GM12878 (cell line): ENCODE data around the gene SARS1. TPM values are rescaled to one million over a fixed set of nuclear protein-coding genes. Genes with fewer than 3 reads are reported as not detected.

ENCODE experiments used
- ATAC-seq: fragments of 200-7000 bp; cut with Tn5 transposase; 3 replicates; pipeline ENCODE4 v1.9.1; 2020; ENCODE audit warnings: mild to moderate bottlenecking, moderate library complexity
- BruUV-seq: library from RNA; stranded (reverse); fragments of 400-500 nt; replicated peaks from 2 replicates; lab custom pipeline; 2021; lab: Mats Ljungman, UMichigan
- CTCF ChIA-PET: fragments of 300-600 bp; sonication (Branson Sonifier 250); formaldehyde crosslinking; extraction: SDS; loops from one replicate; lab custom pipeline; 2021; ENCODE audit warnings: inconsistent platforms; lab: Yijun Ruan, JAX
- POLR2A ChIA-PET: fragments of 350-600 bp; formaldehyde crosslinking; extraction: SDS; loops from one replicate; lab custom pipeline; 2021; ENCODE audit warnings: inconsistent platforms; lab: Charles Lee
- RAD21 ChIA-PET: fragments of 300-600 bp; sonication (Branson Sonifier 250); formaldehyde crosslinking; loops from one replicate; lab custom pipeline; 2023; ENCODE audit warnings: antibody characterized with exemption; ENCODE audit not compliant: unreplicated experiment; lab: Charles Lee
- SMC1A ChIA-PET: fragments of 300-600 bp; sonication (Branson Sonifier 250); formaldehyde crosslinking; loops from one replicate; lab custom pipeline; 2023; ENCODE audit not compliant: unreplicated experiment, uncharacterized antibody; lab: Charles Lee
- DNase-seq: peaks from one replicate; pipeline ENCODE4 v3.0.0-alpha.2; 2011; ENCODE audit warnings: low read depth, low spot score
- FAIRE-seq: peaks from 3 replicates; lab custom pipeline; 2011; peaks lifted over from hg19 to GRCh38; lab: Jason Lieb, UNC
- H2AFZ ChIP-seq: 2 replicates; pipeline ENCODE4 v1.6.0; 2011; ENCODE audit warnings: low read depth, low read length, control low read depth; ENCODE audit not compliant: control insufficient read depth
- H3K27ac ChIP-seq: 2 replicates; pipeline ENCODE4 v1.5.1; 2011; ENCODE audit warnings: control low read depth; ENCODE audit not compliant: control insufficient read depth, insufficient read depth
- H3K27me3 ChIP-seq, 2 experiments: replicated peaks in 1 of 2; 2 replicates each; pipeline versions ENCODE4 v1.6.0 to v1.6.1; 2011; ENCODE audit warnings: low read length in 1 of 2; ENCODE audit not compliant: control insufficient read depth in 2 of 2, insufficient read depth in 2 of 2
- H3K36me3 ChIP-seq, 2 experiments: 2 replicates each; pipeline ENCODE4 v1.5.1; 2011; ENCODE audit warnings: low read length in 1 of 2; ENCODE audit not compliant: control insufficient read depth in 2 of 2, insufficient read depth in 2 of 2
- H3K4me1 ChIP-seq: 2 replicates; pipeline ENCODE4 v1.6.1; 2011; ENCODE audit warnings: mild to moderate bottlenecking, low read length, moderate library complexity, mixed read lengths; ENCODE audit not compliant: control insufficient read depth, insufficient read depth
- H3K4me2 ChIP-seq: 2 replicates; pipeline ENCODE4 v1.6.0; 2011; ENCODE audit warnings: control low read depth; ENCODE audit not compliant: control insufficient read depth, insufficient read depth
- H3K4me3 ChIP-seq: fragments of 200-600 bp; sonication (generic); 2 replicates; pipeline ENCODE4 v1.5.1; 2016
- H3K79me2 ChIP-seq: 2 replicates; pipeline ENCODE4 v1.6.0; 2011; ENCODE audit warnings: low read length; ENCODE audit not compliant: control insufficient read depth, insufficient read depth
- H3K9ac ChIP-seq: 2 replicates; pipeline ENCODE4 v1.8.0; 2011; ENCODE audit warnings: low read length, control low read depth, mixed read lengths; ENCODE audit not compliant: control insufficient read depth, insufficient read depth
- H3K9me3 ChIP-seq: replicated peaks from 3 replicates; pipeline ENCODE4 v1.5.1; 2011; ENCODE audit warnings: mild to moderate bottlenecking, low read length; ENCODE audit not compliant: control insufficient read depth, insufficient read depth
- H4K20me1 ChIP-seq: 2 replicates; pipeline ENCODE4 v1.6.0; 2011; ENCODE audit not compliant: control insufficient read depth, insufficient read depth
- EP300 ChIP-seq, 2 experiments: fragments of 150-350 bp in 1 of 2; IDR thresholded peaks; 2 replicates each; pipeline ENCODE4 v1.6.1; 2011 to 2012; ENCODE audit warnings: low read depth in 2 of 2, low read length in 2 of 2, borderline replicate concordance in 1 of 2, improper control_type of control experiment in 1 of 2, inconsistent platforms in 1 of 2; ENCODE audit not compliant: control insufficient read depth in 1 of 2
- HDGF ChIP-seq: fragments of 450-650 bp; IDR thresholded peaks from 2 replicates; pipeline ENCODE4 v1.6.1; 2016; ENCODE audit warnings: antibody characterized with exemption
- PAX8 ChIP-seq: fragments of 450-650 bp; IDR thresholded peaks from 2 replicates; pipeline ENCODE4 v1.6.1; 2017; ENCODE audit warnings: mild to moderate bottlenecking, moderate library complexity
- RCOR1 ChIP-seq: conservative IDR thresholded peaks from 2 replicates; pipeline ENCODE4 v1.6.1; 2012; ENCODE audit warnings: low read depth, low read length, improper control_type of control experiment
- SMAD1 ChIP-seq: fragments of 450-650 bp; IDR thresholded peaks from 2 replicates; pipeline ENCODE4 v1.6.1; 2018; ENCODE audit warnings: mild to moderate bottlenecking, low read depth; ENCODE audit not compliant: partially characterized antibody
- STAT3 ChIP-seq: IDR thresholded peaks from 2 replicates; pipeline ENCODE4 v1.6.1; 2011; ENCODE audit warnings: low read depth, low read length, improper control_type of control experiment
- ZNF622 ChIP-seq: fragments of 450-650 bp; IDR thresholded peaks from 2 replicates; pipeline ENCODE4 v1.6.1; 2017; ENCODE audit warnings: mild to moderate bottlenecking, inconsistent platforms
- WGBS: methylation state at CpG from one replicate; pipeline ENCODE4 v1.1.6; 2016; ENCODE audit warnings: low lambda C conversion rate; ENCODE audit not compliant: insufficient replicate concordance, insufficient coverage; ENCODE audit errors: missing lambda C conversion rate; 5-methylcytosine and 5-hydroxymethylcytosine counted together
- in situ Hi-C: fragments of 300-500 bp; cut with MboI; formaldehyde crosslinking; loops from 9 replicates; pipeline ENCODE4 v1.14.3; 2018; ENCODE audit warnings: mixed read lengths
- intact Hi-C: fragments of 100-400 bp; cut with micrococcal nuclease; formaldehyde crosslinking; loops from one replicate; pipeline ENCODE4 v1.14.2; 2022; ENCODE audit not compliant: unreplicated experiment
- polyA plus RNA-seq, 11 experiments: library from polyadenylated mRNA; depleted of rRNA in 4 of 11; unstranded in 6 of 11; stranded (reverse) in 5 of 11; fragments of >200 nt; fragmentation: Nextera tagmentation in 4 of 11; fragmentation: Illumina TruSeq in 1 of 11; extraction: Ambion mirVana in 4 of 11; extraction: Trizol in 1 of 11; gene quantifications; 1 replicate in 1 of 11; 2 replicates in 10 of 11; pipeline versions ENCODE4 v1.2.1 to v1.2.3, GENCODE V29; 2011 to 2016; ENCODE audit warnings: inconsistent platforms in 2 of 11, missing spikeins in 2 of 11, low read depth in 1 of 11
- total RNA-seq, 4 experiments: library from RNA; depleted of rRNA in 3 of 4; stranded (reverse); fragments of >200 nt in 3 of 4; fragmentation: Illumina TruSeq in 1 of 4; extraction: Trizol in 1 of 4; gene quantifications; 2 replicates each; pipeline versions ENCODE4 v1.2.1 to v1.2.3, GENCODE V29; 2013 to 2021
- TF ChIP-seq, protein P1 (sequence below): IDR thresholded peaks from 2 replicates; pipeline ENCODE4 v1.6.1; 2011; ENCODE audit warnings: borderline replicate concordance, low read depth, mild to moderate bottlenecking, moderate library complexity, mixed read lengths, low read length; ENCODE audit not compliant: insufficient read depth; ENCODE audit errors: extremely low read length

Gene SARS1
- total and polyA plus RNA-seq, 10 of the 15 experiments (the other 5 are each of a cell fraction or from before 2014, with no cell fraction given): 103 to 202 (median 138) TPM

GRCh38 chr1:109257682-109258421 is 44.1 kb downstream of the SARS1 start:
- no TSS peak for BruUV-seq
- H2AFZ ChIP-seq: no peak overlapping the region
- no peak overlapping the region for H3K27ac ChIP-seq
- H3K4me2 ChIP-seq: no peak overlapping the region
- RAD21 ChIA-PET: interaction anchor here (0.8 kb wide), 1 partner anchor 25 kb away, joined by 3 read pairs; the partner anchor contains the start of gene PSRC1
- no peak for DNase-seq
- H3K9ac ChIP-seq: no peak overlapping the region
- no peaks in the 10 kb centered on the region for H4K20me1 ChIP-seq
- ATAC-seq: no peak
- H3K9me3 ChIP-seq: no peaks in the 10 kb centered on the region
- TF ChIP-seq, protein P1, sequence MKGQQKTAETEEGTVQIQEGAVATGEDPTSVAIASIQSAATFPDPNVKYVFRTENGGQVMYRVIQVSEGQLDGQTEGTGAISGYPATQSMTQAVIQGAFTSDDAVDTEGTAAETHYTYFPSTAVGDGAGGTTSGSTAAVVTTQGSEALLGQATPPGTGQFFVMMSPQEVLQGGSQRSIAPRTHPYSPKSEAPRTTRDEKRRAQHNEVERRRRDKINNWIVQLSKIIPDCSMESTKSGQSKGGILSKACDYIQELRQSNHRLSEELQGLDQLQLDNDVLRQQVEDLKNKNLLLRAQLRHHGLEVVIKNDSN: no peak
- TF ChIP-seq PAX8: no peak
- no peak for TF ChIP-seq ZNF622
- TF ChIP-seq SMAD1: no peak
- no peak for TF ChIP-seq EP300 (IDR thresholded peaks at IDR 0.05; ENCODE audit: borderline replicate concordance in 1 of 2, control insufficient read depth in 1 of 2, low read depth in 2 of 2, low read length in 2 of 2)
- TF ChIP-seq HDGF: no peak
- TF ChIP-seq RCOR1: no peak
- TF ChIP-seq STAT3: no peak
- H3K4me1 ChIP-seq: no peaks in the 10 kb centered on the region
- POLR2A ChIA-PET: no interaction called here
- no peak for FAIRE-seq
- CTCF ChIA-PET: interaction anchor here (0.9 to 1.4 kb wide), 3 partner anchors 9 to 274 kb away, joined by 3 to 4 read pairs (median 4); no protein-coding TSS in a partner anchor
- H3K4me3 ChIP-seq: no peak overlapping the region
- H3K79me2 ChIP-seq: no peaks in the 10 kb centered on the region
- no peaks in the 10 kb centered on the region; a peak in 1 of 4 replicates for H3K27me3 ChIP-seq
- intact Hi-C loops: no loop called here
- in situ Hi-C loops: no loop called here
- 66% methylated on average over 15 of the region's 15 CpGs for WGBS
- no peaks in the 10 kb centered on the region for H3K36me3 ChIP-seq
- SMC1A ChIA-PET: interaction anchor here (0.6 kb wide), 1 partner anchor 93 kb away, joined by 4 read pairs; no protein-coding TSS in a partner anchor
